ENCODE results near the gene SPINK2. TPM values are rescaled to one million over a fixed set of nuclear protein-coding genes. Genes with fewer than 3 reads are reported as not detected.

Gene SPINK2
- total RNA-seq (2014; rRNA removed; shearing (Covaris generic)) = not detected in 2 replicates
- not detected in 2 replicates for polyA plus RNA-seq (2015; cell fraction: cytosol; rRNA removed)
- polyA plus RNA-seq (2015; cell fraction: nucleus; rRNA removed) = not detected in 2 replicates

- DNase-seq (ENCODE audit: low read depth) = no peak
Measured at GRCh38 chr4:56821381-56822243, at the start of gene SPINK2. SPINK2 (minus strand) TSS chr4:56821701; CDS start chr4:56821662, 39 bp downstream.

GRCh38 chr4:56870946-56871345 lies 49.4 kb upstream of the SPINK2 start:
- DNase-seq (ENCODE audit: low read depth) = no peak

DNA sequence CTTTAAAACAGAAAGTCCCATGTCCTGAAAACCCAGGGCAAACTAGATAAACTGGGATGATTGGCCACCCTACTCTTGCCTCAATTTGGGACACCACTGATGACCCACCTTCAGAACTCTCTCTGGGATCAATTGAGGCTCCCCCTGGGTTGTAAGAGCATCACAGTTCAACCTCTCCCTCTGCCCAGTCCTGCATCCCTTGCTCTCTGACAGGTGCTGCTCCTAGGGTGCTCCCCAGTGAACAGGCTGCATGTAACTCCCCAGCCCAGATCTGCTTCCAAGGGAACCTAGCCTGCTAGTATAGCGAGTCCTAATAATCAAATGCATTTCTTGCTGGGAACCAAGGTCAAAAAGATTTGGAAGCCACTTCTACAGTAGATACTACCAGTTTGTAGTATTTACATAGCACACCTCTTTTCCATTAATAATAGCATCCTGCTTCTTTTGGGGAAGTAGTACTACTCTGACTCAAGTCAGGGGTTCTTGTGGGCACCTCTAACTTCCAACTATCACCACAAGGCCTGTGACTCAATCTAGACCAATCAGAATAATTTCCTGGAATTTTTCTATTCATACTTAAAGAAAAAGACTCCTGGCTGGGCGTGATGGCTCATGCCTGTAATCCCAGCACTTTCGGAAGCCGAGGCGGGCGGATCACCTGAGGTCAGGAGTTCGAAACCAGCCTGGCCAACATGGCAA lies 42.1 kb upstream of the SPINK2 start:
- peak; percentile 70 for DNase-seq (ENCODE audit: low read depth)

GRCh38 chr4:56861360-56861759 lies 39.9 kb upstream of the SPINK2 start:
- peak; percentile 15 for DNase-seq (ENCODE audit: low read depth)

DNA sequence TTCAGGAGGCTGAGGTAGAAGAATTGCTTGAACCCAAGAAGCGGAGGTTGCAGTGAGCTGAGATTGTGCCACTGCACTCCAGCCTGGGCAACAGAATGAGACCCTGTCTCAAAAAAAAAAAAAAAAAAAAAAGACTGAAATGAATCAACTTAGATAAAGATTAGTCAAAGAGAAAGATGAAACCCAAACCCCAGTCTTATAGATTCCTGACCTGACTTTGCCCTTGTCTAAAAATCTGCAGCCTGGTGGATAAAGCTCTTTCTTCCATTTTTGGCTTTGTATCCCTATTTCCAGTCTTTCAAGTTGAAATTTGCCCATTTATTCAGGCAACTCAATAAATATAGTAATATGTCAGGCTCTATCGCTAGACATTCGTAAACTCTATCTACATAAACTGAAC lies 39.3 kb upstream of the SPINK2 start:
- no peak for DNase-seq (ENCODE audit: low read depth)

- DNase-seq (ENCODE audit: low read depth) = no peak
Measured at GRCh38 chr4:56859841-56860240, 38.3 kb upstream of the SPINK2 start.

DNA sequence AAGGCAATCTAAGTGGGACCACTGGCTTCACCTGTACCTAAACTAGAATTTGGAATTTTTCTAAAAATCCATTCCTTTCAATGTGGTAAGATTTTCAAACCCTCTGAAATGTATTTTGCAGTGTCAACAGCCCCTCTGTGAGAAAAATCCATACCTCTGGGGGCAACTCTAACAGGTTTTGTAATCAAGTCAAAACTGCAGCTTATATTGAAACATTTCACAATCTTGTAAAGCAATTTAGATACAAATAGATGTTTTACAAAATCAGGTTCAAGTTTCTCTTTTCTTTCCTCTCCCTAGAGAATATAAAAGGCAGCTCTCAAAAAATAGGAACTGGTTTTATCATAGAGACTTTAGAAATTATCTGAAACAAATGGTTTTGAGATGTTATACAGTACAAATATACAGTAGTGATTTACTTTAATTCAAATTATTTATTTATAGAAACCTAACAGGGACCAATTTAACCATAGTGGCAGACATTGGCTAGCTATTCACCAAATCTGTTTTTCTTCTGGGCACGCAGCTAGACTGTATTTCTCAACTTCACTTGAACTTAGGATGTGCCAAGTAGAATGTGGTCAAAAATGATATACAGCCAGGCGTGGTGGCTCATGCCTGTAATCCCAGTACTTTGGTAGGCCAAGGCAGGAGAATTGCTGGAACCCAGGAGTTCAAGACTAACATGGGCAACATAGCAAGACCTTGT lies 36.3 kb upstream of the SPINK2 start:
- DNase-seq (ENCODE audit: low read depth) = no peak

DNA sequence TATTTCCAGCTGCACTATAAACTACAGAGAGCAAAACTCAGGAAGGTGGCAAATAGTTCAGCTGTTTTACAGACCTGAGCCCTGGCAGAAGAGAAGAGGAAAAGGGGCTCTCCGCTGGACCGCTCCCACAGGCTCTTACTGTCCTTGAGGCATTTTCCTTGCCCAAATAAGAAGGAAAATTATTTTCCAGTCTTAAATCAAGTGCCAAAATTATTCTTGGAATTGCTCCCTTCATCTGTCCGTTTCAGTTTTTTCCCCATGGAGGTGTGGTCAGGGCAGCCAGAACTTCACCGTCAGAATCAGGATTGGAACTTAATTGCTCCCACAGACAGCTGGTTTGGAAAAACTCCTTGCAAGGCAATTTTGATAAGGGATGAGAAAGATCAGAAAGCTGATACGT lies 35.2 kb upstream of the SPINK2 start:
- no peak for DNase-seq (ENCODE audit: low read depth)

GRCh38 chr4:56850910-56851309 lies 29.4 kb upstream of the SPINK2 start:
- DNase-seq (ENCODE audit: low read depth) = no peak

GRCh38 chr4:56844802-56845580 lies 23.5 kb upstream of the SPINK2 start:
- no peak for DNase-seq (ENCODE audit: low read depth)

DNA sequence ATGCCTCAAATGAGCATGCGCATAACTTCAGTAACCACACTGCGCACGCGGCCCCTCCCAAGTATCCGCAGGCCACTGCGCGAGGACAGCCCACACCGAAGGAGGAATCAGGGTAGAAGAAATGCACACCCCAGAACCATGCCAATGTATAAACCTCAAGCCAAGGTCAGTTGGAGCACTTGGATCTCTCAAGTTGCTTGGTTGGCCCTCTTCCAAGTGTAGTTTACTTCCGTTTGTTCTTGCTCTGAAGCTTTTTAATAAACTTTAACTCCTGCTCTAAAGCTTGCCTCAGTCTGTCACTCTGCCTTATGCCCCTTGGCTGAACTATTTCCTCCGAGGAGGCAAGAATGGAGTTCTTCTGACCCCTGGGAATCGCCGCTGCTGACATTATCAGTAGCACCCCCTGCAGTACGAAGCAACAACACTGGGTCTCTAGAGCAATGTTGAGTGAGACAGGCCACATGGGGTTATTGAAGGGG lies 22.0 kb upstream of the SPINK2 start:
- no peak for DNase-seq (ENCODE audit: low read depth)

GRCh38 chr4:56840559-56840958 lies 19.1 kb upstream of the SPINK2 start:
- no peak for DNase-seq (ENCODE audit: low read depth)

DNA sequence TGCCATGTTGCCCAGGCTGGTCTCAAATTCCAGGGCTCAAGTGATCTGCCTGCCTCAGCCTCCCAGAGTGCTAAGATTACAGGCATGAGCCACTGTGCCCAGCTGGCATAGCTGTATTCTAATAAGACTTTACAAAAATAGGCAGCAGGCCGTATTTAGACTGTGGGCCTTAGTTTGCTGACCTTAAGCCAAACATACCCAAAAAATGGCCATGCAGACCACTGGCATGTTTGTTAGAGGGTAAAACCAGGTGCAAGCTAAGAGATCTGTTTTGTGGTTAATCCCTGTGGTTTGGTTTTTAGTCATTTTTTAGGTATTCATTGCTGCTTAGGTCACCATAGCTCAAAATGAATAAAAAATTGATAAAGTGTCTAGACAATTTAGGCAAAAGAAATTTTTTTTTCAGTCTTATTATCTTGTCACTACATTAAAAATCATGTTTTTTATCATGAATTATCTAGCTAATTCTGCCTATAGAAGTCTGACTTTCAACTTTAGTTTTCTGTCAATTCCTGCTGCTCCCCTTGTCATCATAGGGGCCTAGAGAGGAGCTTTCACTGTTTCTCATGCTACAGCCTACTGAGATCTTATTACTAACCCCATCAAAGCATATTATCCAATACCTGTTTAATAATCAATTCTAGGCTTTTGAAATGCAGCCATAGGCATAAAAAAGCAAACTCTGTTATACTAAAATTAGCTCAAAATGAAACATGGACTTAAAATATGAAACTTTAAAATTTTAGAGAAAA lies 7.5 kb upstream of the SPINK2 start:
- DNase-seq (ENCODE audit: low read depth) = peak; percentile 68

- no peak for DNase-seq (ENCODE audit: low read depth)
Measured at GRCh38 chr4:56823933-56824600, 2.6 kb upstream of the SPINK2 start.

DNA sequence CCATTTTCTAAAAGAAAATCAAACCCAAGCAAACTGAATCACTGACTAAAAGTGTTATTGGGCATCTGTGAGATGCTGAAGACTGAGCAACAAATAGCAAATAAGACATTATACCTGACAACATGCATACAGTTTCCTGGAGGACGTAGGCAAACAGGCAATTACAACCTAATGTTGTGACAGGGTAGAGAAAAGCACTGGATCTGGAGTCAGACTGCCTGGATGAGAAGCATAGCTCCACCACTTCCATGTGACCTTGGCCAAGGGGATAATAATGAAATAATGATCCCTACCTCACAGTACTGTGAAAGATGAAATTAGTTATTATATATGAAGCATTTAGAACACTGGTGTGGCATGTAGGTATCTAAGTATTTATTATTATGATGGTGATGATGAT lies 2.7 kb downstream of the SPINK2 start:
- no peak for DNase-seq (ENCODE audit: low read depth)

- no peak for DNase-seq (ENCODE audit: low read depth)
Measured at GRCh38 chr4:56817840-56818491, 3.5 kb downstream of the SPINK2 start.

DNA sequence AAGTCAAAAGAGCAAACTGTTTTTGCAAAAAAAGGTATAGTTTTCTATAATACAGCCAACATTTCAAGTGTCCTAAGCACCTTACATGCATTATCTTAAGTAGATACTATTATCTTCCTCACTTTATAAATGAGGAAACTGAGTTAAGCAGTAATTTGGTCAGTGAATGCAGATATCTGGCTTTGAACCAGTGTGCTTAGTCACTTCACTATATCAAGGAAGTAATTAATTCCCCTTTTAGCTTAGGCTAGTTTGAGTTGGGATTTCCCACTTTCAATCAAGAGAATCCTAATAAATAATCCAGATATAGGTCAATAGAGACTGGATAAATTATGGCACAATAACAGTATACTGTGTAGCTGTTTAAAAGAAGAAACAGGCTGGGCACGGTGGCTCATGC lies 14.8 kb downstream of the SPINK2 start:
- no peak for DNase-seq (ENCODE audit: low read depth)

DNA sequence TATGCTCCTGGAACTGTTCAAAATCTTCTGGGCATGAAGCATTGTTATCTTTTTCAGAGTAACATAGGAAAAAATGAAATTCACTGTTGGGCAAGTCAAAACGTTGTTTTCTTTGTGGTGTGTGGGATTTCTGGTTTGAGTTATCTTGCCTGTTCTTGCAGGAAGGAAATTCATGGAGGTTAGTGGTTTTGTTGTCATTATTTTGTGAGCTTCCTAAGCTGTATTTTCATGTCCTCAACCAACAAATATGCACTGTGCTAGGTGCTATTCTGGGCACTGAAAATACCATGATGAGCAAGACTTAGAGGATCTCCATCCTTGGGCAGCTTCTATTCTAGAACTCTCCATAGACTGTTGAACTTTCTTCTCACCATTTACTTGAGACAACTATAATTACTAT lies 16.9 kb downstream of the SPINK2 start:
- DNase-seq (ENCODE audit: low read depth) = peak; percentile 46

DNA sequence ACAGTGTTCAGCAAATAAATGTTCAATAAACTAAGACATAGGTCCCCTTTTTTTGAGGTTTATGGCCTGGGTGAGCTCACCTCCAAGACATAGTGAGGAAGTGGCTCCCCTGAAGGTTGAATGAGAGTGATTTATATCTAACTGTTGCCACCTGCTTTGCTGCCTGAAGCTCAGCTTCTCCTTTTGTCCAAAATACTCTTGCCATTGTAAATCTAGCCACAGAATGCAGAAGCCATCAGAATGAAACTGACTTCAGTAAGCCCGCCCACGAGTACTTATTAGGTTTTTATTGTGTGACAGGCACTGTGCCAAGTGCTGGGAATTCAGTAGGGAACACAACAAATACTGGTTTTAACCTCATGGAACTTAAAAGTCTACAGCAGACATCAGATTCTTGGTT lies 18.0 kb downstream of the SPINK2 start:
- DNase-seq (ENCODE audit: low read depth) = no peak

Data from HT1080 (cell line).